Sigmoid colon (tissue), 4 donors: ENCODE data around the gene USP49.

Source experiments
- EP300 ChIP-seq, 4 donors: sonication (generic); formaldehyde crosslinking; IDR thresholded peaks; one replicate each; pipeline ENCODE4 v1.6.1; 2017; ENCODE audit warnings: antibody characterized with exemption in 4 of 4
- POLR2A ChIP-seq, 2 donors: fragments of 450-650 bp; IDR thresholded peaks; one replicate each; pipeline ENCODE4 v1.6.1; 2016; ENCODE audit warnings: antibody characterized with exemption in 2 of 2, mild to moderate bottlenecking in 2 of 2, moderate library complexity in 2 of 2
- POLR2AphosphoS5 ChIP-seq, 4 donors: sonication (generic); formaldehyde crosslinking; IDR thresholded peaks; one replicate each; pipeline ENCODE4 v1.6.1; 2017; ENCODE audit warnings: antibody characterized with exemption in 4 of 4
- TF ChIP-seq, protein P1 (sequence below), 4 experiments: fragments of 450-650 bp in 3 of 4; fragments of 200-600 bp in 1 of 4; IDR thresholded peaks; one replicate each; pipeline ENCODE4 v1.5.1; 2016 to 2019; ENCODE audit warnings: antibody characterized with exemption in 4 of 4, mild to moderate bottlenecking in 3 of 4, moderate library complexity in 2 of 4

DNA sequence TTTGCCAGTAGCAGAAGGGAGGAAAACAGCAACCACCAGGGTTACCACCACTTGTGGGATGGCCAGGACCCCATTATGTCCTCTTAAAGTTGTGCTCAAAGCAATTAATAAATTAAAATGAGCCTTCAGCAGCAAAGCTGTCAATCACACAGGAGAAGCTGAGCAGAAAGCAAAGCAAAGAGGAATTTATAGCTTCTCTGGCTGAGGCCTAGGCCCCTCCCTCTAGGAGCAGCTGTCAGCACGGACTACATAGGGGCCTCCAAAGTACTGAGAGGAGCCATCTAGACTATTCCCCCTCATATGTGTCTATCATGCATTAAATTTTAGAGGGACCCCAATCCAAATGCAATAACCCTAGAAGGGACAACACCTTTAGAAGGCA, 40.0 kb upstream of the USP49 start:
- TF ChIP-seq, protein P1, sequence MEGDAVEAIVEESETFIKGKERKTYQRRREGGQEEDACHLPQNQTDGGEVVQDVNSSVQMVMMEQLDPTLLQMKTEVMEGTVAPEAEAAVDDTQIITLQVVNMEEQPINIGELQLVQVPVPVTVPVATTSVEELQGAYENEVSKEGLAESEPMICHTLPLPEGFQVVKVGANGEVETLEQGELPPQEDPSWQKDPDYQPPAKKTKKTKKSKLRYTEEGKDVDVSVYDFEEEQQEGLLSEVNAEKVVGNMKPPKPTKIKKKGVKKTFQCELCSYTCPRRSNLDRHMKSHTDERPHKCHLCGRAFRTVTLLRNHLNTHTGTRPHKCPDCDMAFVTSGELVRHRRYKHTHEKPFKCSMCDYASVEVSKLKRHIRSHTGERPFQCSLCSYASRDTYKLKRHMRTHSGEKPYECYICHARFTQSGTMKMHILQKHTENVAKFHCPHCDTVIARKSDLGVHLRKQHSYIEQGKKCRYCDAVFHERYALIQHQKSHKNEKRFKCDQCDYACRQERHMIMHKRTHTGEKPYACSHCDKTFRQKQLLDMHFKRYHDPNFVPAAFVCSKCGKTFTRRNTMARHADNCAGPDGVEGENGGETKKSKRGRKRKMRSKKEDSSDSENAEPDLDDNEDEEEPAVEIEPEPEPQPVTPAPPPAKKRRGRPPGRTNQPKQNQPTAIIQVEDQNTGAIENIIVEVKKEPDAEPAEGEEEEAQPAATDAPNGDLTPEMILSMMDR (IDR thresholded peaks at IDR 0.05), result no peak
- TF ChIP-seq POLR2A (IDR thresholded peaks at IDR 0.05) (no peak), POLR2AphosphoS5 (IDR thresholded peaks at IDR 0.05) (no peak), EP300 (IDR thresholded peaks at IDR 0.05) (no peak)
